HG03045 (cell line): Measurements from ENCODE around the gene KRT15.

Experiments
- ATAC-seq: cut with Tn5 transposase; IDR thresholded peaks from one replicate; pipeline ENCODE4 v1.9.1; 2021; ENCODE audit warnings: mild to moderate bottlenecking, moderate library complexity; ENCODE audit not compliant: unreplicated experiment

KRT15 gene

GRCh38 chr17:41527063-41528023 lies 8.7 kb upstream of the KRT15 start:
- ATAC-seq: no peak

- ATAC-seq: no peak
These were observed 5.6 kb upstream of the KRT15 start for GRCh38 chr17:41524261-41524660.

- no peak for ATAC-seq
These were observed 5.1 kb upstream of the KRT15 start for GRCh38 chr17:41523787-41524186.

GRCh38 chr17:41523225-41523593 lies 4.5 kb upstream of the KRT15 start:
- no peak for ATAC-seq

- ATAC-seq: no peak
These were observed 3.9 kb upstream of the KRT15 start for GRCh38 chr17:41522301-41523224.

GRCh38 chr17:41521574-41522261 lies 3.0 kb upstream of the KRT15 start:
- no peak for ATAC-seq

- ATAC-seq: no peak
These were observed 2.3 kb upstream of the KRT15 start for GRCh38 chr17:41520821-41521521.

GRCh38 chr17:41519501-41520224 lies 973 bp upstream of the KRT15 start:
- no peak for ATAC-seq

GRCh38 chr17:41518031-41518430 lies 659 bp downstream of the KRT15 start:
- no peak for ATAC-seq

- ATAC-seq: no peak
These were observed 1.8 kb downstream of the KRT15 start for GRCh38 chr17:41516830-41517283.

GRCh38 chr17:41516147-41516829 lies 2.4 kb downstream of the KRT15 start:
- no peak for ATAC-seq

GRCh38 chr17:41513168-41513547 lies 5.5 kb downstream of the KRT15 start:
- no peak for ATAC-seq

GRCh38 chr17:41512546-41513167 lies 6.0 kb downstream of the KRT15 start:
- ATAC-seq: no peak

GRCh38 chr17:41511716-41512115 lies 7.0 kb downstream of the KRT15 start:
- ATAC-seq: no peak

- no peak for ATAC-seq
These were observed 7.6 kb downstream of the KRT15 start for GRCh38 chr17:41511116-41511515.

- no peak for ATAC-seq
These were observed 8.2 kb downstream of the KRT15 start for GRCh38 chr17:41510251-41511065.

GRCh38 chr17:41507315-41507880 lies 11.3 kb downstream of the KRT15 start:
- no peak for ATAC-seq
